ENCODE results near the gene PWWP2B.

Gene PWWP2B

DNA sequence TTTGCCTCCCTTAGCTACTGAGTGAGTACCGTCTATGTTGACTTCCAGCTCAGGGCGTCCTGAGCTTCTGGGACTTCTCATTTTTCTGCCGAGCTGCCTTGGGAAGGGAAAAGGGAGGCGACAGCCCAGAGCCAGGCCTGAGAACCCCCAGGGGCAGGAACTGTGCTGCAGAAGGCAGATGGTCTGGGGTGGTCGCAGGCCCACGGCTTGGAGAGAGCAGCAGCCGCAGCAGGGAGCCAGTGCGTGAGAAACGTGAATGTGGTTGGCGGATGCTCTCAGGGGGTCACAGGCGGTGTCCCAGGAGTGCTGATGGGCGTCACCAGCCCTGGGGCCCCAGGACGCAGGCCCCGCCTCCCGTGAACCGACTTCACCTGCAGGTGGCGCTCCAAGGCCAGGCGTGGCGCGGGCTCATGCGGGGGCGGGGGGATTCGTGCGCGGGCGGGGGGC, 9.2 kb upstream of the PWWP2B start:
- DNase-seq (ENCODE audit: extremely low read depth, low read depth): no peak
- TF ChIP-seq CTCF (IDR thresholded peaks at IDR 0.05; ENCODE audit: low read depth, low read length): peak; percentile 60

- DNase-seq (ENCODE audit: extremely low read depth, low read depth): no peak
Observed at GRCh38 chr10:132388891-132389432, 8.0 kb upstream of the PWWP2B start.

DNA sequence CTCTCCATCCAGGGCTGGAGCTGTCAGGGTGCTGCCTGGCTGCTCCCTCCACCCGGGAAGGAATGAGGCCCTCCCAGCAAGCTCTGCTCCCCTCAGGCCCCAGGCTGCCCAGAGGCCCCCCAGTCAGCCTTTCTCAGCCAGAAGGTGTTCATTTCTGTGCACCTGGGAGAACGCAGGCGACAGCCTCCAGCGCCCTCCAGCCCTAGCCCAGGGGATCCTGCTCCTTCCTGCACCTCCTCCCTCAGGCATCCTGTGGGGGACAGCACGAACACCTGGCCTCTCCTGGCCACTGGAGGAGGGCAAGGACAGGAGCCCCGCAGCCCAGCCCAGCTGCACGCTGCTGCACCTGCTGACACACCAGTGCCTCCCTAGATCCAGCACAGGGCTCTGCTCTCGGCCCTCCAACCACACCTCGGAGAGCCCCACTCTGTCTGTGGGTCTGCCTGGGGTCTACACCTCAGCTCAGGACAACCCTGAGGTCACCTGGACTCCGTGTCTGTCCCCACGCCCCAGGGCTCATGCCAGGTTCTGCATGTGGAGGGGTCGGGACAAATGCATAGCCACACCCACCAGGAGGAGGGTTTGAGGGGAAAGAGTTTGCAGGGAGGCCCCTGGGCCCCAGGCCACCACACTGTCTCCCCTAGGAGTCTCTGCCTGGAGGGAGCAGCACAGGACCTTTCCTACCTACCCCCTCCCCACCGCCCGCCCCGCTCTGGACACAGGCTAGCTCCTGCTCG, 7.4 kb upstream of the PWWP2B start:
- DNase-seq (ENCODE audit: extremely low read depth, low read depth): no peak
- no peak for TF ChIP-seq CTCF (IDR thresholded peaks at IDR 0.05; ENCODE audit: low read depth, low read length)

More at GRCh38 chr10:132388891-132389432, 8.0 kb upstream of the PWWP2B start:
- no peak for TF ChIP-seq CTCF (IDR thresholded peaks at IDR 0.05; ENCODE audit: low read depth, low read length)

DNA sequence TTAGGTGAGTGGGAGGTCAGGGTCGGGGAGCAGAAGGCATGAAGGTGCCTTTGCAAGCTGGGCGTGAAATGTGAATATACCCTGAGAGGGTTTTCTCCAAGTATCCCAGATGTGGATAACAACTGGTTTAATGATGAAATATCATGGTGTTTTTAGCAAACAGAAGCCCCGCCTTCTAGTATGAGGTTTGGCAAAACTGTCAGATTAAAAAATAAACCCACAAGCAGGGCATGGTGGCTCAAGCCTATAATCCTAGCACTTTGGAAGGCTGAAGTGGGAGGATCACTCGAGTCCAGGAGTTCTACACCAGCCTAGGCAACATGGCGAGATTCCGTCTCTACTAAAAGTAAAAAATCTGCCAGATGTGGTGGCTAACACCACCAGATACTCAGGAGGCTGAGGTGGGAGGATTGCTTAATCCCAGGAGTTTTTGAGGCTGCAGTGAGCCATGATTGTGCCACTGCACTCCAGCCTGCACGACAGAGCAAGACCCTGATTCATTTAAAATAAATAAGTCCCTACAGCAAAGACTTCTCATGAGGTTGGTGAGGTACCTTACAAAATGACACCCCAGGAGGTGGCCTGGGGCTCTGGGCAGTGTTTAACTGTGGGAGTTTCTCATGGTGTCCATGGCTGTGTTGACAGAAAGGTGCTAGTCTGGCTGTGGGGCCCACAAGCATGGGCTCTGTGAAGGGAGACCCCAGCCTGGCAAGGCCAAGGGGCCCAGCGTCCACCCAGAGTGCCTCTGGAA, 6.7 kb upstream of the PWWP2B start:
- TF ChIP-seq CTCF (IDR thresholded peaks at IDR 0.05; ENCODE audit: low read depth, low read length): no peak
- DNase-seq (ENCODE audit: extremely low read depth, low read depth): no peak

DNA sequence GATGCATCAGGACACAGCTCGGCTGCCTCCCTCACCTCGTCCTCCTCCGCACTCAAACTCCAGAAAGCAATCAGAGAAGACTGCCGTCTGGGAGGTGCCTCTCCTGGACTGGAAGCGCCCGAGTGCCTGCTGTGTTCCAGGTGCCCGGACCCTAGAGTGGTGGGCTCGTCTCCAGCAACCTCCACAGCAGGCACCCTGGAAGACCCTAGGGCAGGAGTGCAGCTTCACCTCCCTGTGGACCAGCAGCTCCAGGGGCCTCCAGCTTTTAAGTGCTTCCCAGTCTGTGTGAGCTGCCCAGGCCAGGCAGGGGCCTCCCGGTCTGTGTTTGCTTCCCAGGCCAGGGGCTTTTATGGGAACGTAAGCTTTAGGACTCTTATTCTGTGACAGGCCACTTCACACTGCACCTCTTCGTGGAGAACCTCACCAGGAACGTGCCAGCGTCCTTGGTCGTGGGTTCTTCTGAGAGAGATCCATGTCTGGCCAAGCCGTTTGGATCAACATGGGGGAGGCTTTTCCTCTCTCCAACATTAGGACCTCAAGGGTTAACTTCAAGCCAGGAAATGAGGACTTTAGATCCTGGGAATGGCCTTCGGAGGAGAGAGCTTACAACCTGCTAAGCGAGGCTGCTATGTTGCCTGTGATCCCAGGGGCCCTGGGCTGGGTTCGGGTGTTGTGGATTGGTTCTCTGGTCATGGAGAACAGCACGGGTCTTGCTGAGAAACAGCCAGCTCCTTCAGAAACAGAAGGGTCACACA, 5.9 kb upstream of the PWWP2B start:
- DNase-seq (ENCODE audit: extremely low read depth, low read depth): no peak
- TF ChIP-seq CTCF (IDR thresholded peaks at IDR 0.05; ENCODE audit: low read depth, low read length): no peak

DNA sequence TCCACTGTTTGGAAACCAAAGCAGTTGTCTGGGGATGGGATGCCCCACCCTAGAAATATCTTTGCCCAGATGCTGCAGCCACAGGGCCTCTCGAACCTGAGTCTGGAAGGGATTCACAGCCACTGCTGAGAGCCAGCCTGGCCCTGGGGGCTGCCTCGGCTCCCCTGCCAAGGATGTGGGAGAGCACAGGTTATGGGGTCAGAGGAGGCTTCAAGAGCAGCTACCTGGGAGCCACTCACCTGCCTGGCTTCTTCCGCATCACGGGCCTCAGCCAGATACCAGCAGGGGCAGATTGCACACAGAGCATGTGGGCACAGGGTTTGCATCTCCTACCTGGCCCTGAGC, 5.4 kb upstream of the PWWP2B start:
- TF ChIP-seq CTCF (IDR thresholded peaks at IDR 0.05; ENCODE audit: low read depth, low read length): no peak
- no peak for DNase-seq (ENCODE audit: extremely low read depth, low read depth)

Measured in AG09319 (cell line).